C4-2B (cell line): ENCODE results near the gene ZNF773.

Experiments
- ZFX ChIP-seq: fragments of 450-650 bp; IDR thresholded peaks from 2 replicates; pipeline ENCODE4 v1.6.1; 2017
- TF ChIP-seq, protein P1 (sequence below): fragments of 450-650 bp; conservative IDR thresholded peaks from 2 replicates; pipeline ENCODE4 v1.5.1; 2017; ENCODE audit warnings: mild to moderate bottlenecking

DNA sequence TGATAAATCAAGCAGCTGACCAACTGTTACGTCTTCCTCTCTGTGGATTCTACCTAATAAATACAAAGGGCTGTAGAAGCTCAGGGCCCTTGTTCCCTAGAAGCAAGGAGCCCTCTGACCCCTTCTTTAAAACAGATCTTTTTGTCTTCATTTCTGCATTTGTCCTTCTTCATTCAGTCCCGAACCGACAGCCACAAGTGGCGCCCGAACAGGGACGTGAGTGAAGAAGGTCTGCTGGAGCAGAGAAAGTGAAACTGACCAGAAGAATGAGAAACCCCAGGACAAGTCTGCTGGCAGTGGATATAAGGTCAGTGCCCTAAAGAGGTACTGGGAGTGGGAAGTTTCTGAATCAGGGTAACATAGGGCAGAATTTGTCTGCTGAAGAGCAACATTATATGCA, 13.1 kb downstream of the ZNF773 start:
- TF ChIP-seq, protein P1, sequence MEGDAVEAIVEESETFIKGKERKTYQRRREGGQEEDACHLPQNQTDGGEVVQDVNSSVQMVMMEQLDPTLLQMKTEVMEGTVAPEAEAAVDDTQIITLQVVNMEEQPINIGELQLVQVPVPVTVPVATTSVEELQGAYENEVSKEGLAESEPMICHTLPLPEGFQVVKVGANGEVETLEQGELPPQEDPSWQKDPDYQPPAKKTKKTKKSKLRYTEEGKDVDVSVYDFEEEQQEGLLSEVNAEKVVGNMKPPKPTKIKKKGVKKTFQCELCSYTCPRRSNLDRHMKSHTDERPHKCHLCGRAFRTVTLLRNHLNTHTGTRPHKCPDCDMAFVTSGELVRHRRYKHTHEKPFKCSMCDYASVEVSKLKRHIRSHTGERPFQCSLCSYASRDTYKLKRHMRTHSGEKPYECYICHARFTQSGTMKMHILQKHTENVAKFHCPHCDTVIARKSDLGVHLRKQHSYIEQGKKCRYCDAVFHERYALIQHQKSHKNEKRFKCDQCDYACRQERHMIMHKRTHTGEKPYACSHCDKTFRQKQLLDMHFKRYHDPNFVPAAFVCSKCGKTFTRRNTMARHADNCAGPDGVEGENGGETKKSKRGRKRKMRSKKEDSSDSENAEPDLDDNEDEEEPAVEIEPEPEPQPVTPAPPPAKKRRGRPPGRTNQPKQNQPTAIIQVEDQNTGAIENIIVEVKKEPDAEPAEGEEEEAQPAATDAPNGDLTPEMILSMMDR = no peak
- TF ChIP-seq ZFX = no peak
